Fibroblast of pulmonary artery (primary cell): Measurements from ENCODE around the gene BICC1.

Experiments
- DNase-seq: peaks from one replicate; pipeline ENCODE4 v3.0.0-alpha.2; 2010; ENCODE audit warnings: low read depth
- H3K4me3 ChIP-seq: replicated peaks from 2 replicates; pipeline ENCODE4 v1.5.1; 2011; ENCODE audit warnings: low read depth, mild to moderate bottlenecking, control low read depth, low read length, moderate library complexity
- CTCF ChIP-seq: IDR thresholded peaks from 2 replicates; pipeline ENCODE4 v1.5.1; 2011; ENCODE audit warnings: mild to moderate bottlenecking, control low read depth, low read length, inconsistent platforms; ENCODE audit errors: missing control alignments

BICC1 gene

GRCh38 chr10:58546722-58547445 is 34.2 kb downstream of the BICC1 start:
- no peak overlapping the region for H3K4me3 ChIP-seq
- TF ChIP-seq CTCF = no peak
- DNase-seq = no peak

GRCh38 chr10:58547963-58548362 is 35.3 kb downstream of the BICC1 start:
- no peak overlapping the region for H3K4me3 ChIP-seq
- no peak for TF ChIP-seq CTCF
- no peak for DNase-seq

- DNase-seq = no peak
- no peak overlapping the region for H3K4me3 ChIP-seq
- no peak for TF ChIP-seq CTCF
Measured at GRCh38 chr10:58554316-58554715, 41.6 kb downstream of the BICC1 start.

- DNase-seq = no peak
- no peak for TF ChIP-seq CTCF
- no peak overlapping the region for H3K4me3 ChIP-seq
Measured at GRCh38 chr10:58555170-58555929, 42.7 kb downstream of the BICC1 start.

GRCh38 chr10:58555930-58556311 is 43.2 kb downstream of the BICC1 start:
- DNase-seq = no peak
- TF ChIP-seq CTCF = no peak
- H3K4me3 ChIP-seq = no peak overlapping the region

- no peak for TF ChIP-seq CTCF
- H3K4me3 ChIP-seq = no peak overlapping the region
- DNase-seq = no peak
Measured at GRCh38 chr10:58556516-58557165, 44.0 kb downstream of the BICC1 start.
